CD1c-positive myeloid dendritic cell (primary cell): ENCODE measurements around the gene ZNF646.
"Not testable (repeated sequence)": the region's sequence is repeated elsewhere in the genome, so short reads cannot be mapped to it uniquely, and the experiment has no call there.

Source experiments
- DNase-seq: peaks from one replicate; pipeline ENCODE4 v3.0.0-alpha.2; 2016; ENCODE audit errors: extremely low spot score

Gene ZNF646

DNA sequence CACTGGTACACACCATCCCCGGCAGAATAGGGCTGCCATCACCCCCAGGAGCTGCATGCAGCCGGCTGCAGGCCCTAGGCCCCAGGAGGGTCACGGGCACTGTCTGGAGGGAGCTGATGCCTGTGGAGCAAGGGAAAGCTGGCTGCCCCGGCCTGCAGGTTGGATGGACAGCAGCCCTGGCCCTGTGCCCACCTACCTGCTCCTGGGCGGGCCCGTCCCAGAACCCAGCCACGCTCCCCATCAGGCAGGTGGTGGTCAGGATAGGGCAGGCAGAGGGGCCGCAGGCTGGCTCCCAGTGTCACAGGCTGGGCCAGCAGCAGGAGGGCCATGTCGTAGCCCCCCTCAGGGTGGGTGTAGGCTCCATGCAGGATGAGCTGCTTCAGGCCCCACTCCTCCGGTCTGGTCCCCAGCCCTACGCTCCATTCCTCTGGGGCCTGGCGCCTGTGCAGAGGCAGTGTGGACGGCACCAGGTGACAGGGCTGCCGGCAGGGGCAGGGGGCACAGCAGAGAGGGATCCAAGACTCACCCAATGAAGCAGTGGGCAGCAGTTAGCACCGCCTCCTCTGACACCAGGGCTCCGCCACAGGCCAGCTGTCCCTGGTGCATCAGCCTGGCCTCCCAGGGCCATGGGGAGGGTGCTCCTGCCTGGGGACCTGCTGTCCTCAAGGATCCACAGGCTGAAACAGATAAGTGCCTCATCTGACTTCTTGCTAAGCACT is 10.5 kb downstream of the ZNF646 start:
- DNase-seq, result no peak

DNA sequence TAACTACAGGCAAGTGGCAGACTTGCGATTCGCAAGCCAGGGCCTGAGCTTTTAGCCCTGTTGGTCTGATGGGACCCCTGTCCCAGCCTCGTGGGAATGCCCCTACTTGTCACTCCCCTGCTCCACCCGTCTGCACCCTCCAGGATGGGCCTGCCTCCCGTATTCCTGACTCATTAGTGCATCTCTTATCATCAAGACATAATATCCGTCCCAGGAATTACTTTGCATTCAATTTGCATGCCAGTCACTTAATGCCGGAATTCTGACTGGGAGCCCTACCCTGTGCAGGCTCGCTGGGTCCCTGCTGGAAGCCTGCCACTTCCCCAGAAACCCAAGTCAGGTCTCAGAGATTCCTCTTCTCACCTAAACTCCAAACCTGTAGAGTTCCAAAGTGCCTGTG is 11.2 kb downstream of the ZNF646 start:
- DNase-seq, result no peak

DNA sequence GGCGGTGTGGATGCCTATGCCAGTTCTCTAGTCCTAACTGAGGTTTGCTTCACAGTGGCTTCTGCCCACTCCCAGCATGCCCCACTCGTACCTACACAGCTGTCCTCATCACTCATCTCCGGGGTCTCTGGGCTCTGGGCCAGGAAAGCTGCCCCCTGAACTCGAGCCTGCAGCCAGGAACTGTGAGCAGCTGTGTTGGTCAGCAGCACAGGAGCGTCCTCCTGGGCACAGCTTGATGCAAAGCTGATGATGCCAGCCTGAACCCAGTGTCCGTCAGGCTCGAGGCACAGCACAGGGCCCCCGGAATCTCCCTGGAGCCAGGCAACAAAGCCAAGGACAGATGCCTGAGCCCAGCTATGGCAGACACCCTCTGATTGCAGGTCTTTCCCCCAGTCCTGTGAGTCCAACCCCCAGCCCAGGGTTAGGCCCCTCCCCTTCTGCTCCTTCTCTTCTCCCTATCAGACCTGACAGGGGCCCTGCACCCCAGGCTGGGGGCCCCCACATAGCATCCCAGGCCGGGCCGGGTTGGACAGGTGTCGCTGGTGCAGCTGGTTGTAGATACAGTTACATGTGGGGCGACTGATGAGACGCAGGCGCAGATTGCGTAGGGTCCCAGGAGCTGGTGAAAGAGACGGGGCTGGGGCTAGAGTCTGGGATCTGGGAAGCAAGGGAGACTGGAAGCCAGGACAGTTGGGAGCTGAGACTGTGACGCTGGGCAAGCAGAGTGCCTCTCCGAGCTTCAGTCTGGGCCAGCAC is 11.8 kb downstream of the ZNF646 start:
- no peak for DNase-seq

DNA sequence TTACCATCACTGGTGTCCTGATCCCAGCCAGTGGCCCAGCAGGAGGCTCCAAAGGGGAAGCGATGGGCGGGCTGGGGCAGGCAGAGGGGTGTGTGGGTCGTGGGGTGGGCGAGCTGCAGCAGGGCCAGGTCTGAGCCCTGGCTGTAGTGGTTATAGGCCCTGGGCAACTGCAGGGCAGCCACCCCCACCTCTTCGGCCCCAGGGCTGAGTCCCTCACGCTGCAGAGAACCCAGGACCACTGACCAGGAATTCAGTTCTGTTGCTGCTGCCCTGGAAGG is 12.3 kb downstream of the ZNF646 start:
- no peak for DNase-seq

DNA sequence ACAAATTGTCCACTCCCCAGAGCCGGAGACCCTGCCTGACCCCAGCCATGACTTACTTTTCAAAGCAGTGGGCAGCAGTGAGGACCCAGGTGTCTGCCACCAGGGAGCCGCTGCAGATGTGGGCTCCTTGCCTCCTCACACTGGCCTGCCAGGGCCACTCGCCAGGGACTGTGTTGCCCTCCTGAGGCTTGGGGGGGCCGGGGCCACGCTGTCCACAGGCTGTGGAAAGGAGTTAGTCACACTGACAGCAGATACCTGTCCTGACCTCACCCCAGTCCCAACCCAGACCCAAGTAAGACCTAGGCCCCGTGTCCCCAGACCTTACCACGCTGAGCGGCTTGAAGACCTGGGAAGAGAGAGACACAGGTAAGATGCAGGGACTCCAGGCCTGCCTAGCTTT is 13.3 kb downstream of the ZNF646 start:
- no peak for DNase-seq

DNA sequence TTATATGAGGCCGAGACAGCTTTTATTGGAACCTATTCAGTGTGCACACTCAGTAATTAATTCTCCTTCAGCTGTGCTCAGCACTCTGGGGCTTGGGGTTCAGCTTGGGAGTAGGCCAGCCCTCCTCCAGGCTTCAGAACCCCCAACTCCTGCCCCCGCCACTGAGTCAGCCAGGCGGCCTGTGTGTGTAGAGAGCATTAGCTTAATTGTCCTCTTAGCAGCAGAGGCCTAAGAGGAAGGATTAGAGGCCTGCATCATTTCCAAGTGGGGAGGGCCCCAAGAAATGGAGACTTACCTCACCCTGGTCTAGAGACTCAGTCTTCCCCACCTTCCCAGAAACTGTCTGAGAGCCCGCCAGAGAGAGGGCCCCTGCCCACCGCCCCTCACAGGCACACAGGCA is 13.7 kb downstream of the ZNF646 start:
- no peak for DNase-seq

DNA sequence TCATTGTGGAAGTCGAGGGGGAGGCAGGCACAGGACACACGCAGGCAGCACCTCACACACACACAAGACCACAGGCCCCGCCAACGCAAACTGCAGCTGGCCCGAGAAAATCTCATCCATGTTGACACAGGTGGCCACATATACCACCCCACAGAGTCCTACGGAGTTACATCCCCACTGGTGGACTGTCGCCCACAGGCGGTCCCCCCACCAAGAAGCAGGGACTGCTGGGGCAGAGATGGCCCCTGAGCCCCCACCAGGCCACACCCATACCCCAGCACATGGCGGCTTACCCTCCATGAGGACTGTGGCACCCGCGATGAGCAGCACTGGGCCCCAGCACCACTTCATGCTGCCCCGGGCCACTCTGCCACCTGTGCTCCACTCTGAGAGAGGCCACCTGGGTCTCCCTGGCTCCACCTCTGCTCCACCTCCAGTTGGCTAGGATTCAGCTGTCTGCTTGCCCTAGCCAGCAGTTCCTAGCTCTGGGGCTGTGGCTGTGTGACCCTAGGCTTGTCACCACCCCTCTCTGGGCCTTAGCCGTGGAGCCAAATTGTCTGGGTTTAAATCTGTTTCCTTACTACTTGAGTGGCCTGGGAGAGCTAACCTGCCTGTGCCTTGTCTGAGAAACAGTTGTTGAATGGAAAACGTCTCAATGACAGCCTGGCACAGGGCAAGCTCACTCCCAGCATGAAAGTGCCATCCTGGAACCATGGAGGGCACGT is 14.4 kb downstream of the ZNF646 start, which contains the start of gene PRSS53:
PRSS53 (minus strand) TSS at position 485 of the 725 bp plus-strand sequence; CDS start at position 351, 134 bp downstream.
- DNase-seq, result no peak

DNA sequence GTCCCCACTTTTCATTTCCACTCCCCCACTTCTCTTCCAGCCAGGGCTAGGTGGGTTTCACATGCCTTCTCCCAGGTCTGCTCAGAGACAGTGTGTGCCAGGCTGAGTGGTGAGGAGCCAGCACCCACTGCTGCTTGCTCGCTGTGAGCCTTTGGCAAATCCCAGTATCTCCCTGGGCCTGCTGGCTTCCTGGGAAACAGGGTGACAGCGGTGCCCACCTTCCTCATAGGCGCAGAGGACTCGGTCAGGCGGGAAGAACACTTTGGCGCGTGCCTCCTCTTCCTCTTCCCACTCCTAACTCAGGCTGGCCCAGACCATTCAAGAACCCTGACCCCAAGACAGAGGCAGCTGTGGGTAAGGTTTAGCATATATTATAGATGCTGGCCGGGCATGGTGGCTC is 15.0 kb downstream of the ZNF646 start:
- DNase-seq, result no peak

DNA sequence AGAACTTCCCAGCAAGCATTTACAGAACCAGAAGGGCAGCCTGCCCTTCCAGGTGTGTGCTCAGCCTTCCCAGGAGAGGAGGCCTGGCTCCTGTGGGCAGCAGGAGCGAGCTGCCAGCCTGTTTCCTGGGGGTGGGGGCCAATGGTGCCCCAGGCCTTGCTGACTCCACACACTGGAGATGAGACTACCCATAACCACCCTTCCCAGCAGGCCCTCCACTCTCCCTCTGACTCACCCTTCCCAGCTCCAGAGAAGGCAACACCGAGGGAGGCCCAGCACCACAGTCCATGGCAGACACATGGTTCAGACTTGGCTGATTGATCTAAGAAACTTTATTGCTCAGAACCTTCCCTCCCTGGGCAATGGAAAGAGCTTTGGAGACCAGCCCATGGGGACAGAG is 16.3 kb downstream of the ZNF646 start:
- no peak for DNase-seq

DNA sequence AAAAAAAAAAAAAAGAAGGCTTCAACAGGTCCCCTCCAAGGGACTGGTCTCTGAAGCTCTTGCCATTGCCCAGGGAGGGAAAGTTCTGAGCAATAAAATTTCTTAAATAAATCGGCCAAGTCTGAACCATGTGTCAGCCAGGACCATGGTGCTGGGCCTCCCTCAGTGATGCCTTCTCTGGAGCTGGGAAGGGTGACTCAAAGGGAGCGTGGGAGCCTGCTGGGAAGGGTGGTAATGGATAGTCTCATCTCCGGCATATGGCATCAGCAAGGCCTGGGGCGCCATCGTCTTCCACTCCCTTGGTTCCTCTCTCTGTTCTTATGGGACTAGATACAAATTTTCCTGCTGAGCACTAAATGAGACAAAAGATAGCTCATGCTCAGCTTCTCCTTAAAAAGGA is 18.1 kb downstream of the ZNF646 start:
- no peak for DNase-seq

DNA sequence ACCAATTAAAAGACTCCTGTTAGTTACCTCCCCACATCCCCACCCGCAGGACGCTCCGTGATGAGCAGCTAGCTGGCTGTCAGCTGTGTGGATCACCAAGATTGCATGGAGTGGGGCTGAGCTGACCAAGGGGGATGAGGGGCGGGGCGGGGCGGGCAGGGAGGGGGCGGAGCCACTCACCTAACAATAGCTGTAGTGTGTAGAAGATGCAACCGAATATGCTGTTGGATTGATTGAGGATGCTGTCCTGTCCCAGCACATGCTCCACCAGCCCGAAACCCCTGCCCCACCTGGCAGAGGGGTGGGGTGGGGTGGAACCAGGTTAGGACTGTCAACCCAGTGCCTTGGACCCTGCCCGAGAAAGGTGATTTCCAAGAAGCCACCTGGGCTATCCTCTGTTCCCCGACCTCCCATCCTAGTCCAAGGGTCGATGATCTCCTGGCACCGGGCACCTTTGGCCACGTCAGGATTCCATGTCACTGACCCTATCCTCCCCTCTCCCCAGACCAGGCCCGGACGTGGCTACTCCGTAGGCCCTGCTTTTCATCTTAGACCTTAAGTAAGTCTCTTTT is 19.0 kb downstream of the ZNF646 start:
- no peak for DNase-seq

DNA sequence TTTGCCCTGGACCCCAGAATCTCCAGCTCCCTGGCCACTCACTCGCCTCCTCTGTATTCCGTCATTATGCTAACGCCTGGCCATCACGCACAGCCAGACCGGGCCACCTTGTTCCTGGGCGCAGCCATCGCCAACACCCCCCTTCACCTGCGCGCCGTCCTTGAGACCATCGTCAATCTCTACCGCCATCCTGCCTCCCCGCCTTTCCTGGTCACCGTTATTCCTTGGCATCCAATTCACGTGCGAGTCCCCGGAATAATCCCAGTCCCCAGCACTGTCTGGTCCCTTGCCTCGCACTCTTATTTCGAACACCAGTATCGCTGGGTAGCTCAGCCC is 19.8 kb downstream of the ZNF646 start:
- DNase-seq, result no peak

DNA sequence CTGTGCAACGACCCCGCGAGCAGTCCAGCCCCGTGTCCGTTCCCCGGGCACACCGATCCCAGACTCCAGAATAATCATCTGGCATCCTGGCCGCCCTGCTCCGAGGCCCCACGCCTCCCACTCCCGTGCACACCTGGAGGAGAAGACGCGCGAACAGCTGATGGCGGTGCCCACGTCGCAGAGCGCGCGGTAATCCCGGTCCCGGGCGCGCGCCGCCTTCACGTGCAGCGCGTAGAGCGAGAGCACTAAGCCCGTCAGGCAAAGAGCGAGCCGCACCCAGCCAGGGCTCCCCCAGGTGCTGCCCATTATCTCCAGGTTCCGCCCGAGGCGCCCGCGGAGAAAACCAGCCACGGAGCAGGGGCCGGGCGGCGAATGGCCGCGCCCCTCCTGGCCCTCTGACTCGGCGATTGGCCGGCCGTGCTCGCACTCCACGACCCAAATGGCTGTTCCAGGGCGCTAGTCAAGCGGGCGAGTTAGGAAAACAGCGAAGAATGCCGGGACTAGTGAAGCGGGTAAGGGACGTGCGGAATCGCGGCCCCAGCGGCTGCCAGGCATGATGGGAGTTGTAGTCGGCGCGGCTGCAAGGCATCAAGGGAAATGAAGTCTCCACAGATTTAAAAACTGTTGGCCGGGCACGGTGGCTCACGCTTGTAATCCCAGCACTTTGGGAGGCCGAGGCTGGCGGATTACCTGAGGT is 20.4 kb downstream of the ZNF646 start, which contains the start of gene VKORC1:
VKORC1 (minus strand) TSS at position 374 of the 697 bp plus-strand sequence; CDS start at position 306, 68 bp downstream.
- DNase-seq, result peak; percentile 97

DNA sequence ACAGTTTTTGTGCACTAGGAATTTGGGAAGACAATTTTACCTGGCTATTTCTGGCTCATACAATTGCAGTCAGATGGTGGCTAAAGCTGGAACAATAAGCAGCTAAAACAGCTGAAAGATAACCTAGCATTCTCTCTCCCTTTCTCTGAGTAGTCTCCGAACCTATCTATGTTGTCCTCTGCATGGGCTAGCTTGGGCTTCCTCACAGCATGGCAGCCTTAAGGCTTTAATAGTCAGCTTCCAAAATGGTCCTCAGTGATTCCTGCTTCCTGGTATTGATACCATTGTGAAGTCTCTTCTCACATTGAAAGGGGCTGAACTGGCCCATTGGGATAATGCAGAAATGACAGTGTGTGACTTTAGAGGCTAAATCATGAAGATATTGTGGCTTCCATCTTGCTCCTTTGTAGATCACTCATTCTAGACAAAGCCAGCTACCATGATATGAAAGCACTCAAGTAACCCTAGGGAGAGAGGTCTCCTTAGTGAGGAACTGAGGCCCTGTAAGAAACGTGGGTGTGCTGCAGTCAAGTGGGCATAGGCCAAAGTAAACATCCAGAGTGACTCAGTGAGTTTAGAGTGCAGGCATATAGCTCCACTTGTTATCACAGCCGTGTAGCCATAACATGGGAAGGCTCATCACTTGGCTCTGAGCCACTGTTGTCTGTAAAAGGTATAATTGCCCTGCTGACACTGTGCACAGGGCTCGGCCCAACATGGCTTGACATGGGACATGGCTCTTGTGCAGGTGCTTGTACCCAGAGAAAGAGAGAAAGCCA is 25.8 kb downstream of the ZNF646 start:
- no peak for DNase-seq

DNA sequence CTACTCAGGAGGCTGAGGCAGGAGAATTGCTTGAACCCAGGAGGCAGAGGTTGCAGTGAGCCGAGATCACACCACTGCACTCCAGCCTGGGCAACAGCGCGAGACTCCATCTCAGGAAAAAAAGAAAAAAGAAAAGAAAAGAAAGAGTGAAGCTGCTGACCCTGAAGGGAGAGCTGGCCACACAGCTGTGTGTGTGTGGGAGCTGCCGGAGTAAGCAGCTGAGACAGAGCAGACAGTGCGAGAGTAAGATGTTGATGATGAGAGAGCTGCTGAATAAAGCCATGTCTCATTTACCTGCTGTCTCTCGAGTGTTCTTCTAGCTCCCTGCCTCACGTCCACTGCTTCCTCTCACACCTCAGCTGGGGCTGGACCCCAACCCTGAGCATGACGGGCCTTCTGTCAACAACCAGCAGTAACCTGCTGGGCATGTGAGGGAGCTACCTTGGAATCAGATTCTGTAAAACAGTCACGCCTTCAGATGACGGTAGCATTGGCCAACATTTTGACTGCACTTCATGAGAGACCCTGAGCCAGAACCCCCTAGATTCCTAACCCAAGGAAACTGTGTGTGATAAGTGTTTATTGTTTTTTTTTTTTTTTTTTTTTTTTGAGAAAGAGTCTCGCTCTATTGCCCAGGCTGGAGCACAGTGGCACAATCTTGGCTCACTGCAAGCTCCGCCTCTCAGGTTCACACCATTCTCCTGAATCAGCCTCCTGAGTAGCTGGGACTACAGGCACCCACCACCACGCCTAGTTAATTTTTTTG is 26.8 kb downstream of the ZNF646 start:
- not testable (repeated sequence) for DNase-seq

DNA sequence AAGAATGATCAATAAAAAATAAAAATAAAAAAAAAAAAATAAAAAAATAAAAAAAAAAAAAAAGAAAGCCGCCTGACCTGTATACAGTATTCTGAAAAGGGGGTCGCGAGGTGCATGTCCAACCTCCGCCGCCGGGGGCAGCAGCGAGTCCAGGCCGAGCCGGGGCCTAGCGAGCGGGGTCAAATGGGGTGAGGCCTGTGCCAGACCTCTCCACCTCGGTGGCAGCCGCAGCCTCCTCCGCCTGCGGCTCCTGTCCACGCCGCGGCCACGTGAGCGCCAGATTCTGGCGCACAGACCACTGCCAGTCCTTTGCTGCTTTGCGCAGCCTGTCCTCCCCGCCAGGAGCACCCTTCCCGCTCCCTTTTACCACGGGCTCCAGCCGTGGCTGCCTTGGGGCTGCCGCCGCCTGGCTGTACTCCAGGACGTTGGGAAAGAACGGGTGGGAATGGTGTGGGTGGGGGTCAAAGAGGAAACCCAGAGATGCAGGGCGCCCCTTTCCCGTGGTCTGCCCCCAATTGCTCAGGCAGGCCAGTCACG is 31.5 kb downstream of the ZNF646 start:
- DNase-seq, result peak; percentile 83

DNA sequence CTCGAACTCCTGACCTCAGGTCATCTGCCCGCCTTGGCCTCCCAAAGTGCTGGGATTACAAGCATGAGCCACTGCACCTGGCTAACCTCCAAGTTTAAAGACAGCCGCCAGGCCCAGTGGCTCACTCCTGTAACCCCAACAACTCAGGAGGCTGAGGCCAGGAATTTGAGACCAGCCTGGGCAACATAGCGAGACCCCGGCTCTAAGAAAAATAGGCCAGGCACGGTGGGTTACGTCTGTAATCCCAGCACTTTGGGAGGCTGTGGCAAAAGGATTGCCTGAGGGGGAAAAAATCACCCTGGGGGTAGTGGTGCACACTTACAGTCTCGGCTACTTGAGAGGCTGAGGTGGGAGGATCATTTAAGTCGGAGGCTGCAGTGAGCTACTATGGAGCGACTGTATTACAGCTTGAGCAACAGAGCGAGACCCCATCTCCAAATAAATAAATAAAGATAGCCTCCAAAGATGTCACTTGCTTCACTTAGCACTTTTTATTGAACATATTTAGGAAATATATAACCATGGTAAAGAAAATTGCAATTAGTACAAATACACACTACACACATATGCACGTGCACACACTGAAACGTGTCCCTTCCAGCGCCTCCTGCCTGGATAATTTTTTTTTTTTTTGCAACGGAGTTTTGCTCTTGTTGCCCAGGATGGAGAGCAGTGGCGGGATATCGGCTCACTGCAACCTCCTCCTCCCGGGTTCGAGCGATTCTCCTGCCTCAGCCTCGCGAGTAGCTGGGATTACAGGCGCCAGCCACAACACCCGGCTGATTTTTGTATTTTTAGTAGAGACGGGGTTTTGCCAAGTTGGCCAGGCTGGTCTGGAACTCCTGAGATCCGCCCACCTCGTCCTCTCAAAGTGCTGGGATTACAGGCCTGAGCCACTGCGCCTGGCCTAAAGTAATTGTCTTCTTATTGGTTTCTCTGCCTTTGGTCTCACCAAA is 32.6 kb downstream of the ZNF646 start:
- DNase-seq, result no peak

DNA sequence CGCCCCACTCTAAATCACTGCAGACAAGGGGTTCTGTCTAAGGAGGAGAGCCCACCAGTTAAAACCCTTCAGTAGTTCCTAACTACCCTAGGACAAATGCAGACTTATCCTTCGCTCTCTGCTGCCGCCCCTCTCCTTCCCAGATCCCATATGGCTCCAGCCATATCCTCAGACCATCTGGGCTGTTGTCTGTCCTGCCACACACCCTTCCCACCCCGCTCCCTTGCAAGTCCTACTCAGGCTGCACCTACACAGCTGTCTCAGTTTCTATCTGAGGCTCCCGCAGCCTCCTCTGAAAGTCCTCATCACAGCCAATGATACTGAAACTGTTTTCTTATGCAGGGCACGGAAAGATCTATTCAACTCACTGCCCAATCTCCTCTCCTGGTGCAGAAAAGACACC is 33.2 kb downstream of the ZNF646 start:
- no peak for DNase-seq
